Activated CD8-positive, alpha-beta memory T cell treated with anti-CD3 and anti-CD28 coated beads for 48 hours (primary cell): Measurements from ENCODE around the gene IL1B.

Source experiments
- DNase-seq, 3 experiments: peaks; one replicate each; pipeline ENCODE4 v3.0.0-alpha.2; 2020; ENCODE audit warnings: low read depth in 2 of 3, low spot score in 2 of 3

IL1B gene

DNA sequence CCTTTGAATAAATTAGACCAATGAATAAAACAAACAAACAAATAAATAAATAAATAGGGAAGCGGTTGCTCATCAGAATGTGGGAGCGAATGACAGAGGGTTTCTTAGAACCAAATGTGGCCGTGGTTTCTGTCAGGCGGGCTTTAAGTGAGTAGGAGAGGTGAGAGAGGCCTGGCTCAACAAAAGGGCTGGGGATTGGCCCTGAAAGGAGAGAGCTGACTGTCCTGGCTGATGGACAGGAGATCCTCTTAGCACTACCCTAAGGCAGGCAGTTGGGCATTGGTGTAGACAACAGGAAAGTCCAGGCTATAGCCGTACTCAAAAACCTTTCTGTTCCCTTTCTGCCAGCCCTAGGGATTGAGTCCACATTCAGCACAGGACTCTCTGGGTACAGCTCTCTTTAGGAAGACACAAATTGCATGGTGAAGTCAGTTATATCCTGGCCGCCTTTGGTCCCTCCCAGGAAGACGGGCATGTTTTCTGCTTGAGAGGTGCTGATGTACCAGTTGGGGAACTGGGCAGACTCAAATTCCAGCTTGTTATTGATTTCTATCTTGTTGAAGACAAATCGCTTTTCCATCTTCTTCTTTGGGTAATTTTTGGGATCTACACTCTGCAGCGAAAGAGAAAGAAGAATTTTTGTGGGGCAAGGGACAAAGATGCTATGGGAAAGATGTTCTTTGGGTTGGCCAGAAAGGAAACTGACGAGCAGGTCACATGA is 6.5 kb downstream of the IL1B start:
- no peak for DNase-seq

- DNase-seq = no peak
Measured at GRCh38 chr2:112829101-112829960, 7.2 kb downstream of the IL1B start.

GRCh38 chr2:112828251-112828691 is 8.3 kb downstream of the IL1B start:
- DNase-seq = no peak

- no peak for DNase-seq
Measured at GRCh38 chr2:112827604-112828185, 8.9 kb downstream of the IL1B start.

DNA sequence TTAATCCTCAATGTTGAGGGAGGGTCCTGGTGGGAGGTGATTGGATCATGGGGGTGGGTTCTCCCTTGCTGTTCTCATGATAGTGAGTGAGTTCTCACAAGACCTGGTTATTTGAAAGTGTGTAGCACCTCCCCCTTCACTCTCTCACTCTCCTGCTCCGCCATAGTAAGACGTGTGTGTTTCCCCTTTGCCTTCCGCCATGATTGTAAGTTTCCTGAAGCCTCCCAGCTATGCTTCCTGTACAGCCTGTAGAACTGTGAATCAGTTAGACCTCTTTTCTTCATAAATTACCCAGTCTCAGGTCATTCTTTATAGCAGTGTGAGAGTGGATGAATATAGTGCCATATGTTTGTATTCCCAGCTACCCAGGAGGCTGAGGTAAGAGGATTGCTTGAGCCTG is 9.6 kb downstream of the IL1B start:
- no peak for DNase-seq

DNA sequence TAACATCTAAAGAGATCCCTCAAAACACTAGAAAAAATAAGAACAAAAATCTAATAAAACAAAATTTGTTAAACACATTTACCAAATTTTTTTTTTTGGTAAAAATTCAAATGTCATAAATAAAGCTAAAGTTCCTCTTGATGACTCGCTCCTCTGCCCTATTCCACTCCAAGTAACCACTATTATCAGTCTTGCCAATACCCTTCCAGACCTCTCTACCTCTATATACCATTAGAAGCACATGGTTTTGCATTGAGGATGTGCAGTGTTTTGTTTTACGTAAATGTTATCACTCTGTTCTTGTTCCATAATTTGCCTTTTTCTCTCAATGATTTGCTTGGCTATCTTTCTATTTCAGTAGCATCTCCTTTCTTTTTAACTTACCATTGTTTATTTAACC is 10.9 kb downstream of the IL1B start:
- DNase-seq = no peak

- no peak for DNase-seq
Measured at GRCh38 chr2:112824694-112825085, 11.9 kb downstream of the IL1B start.

GRCh38 chr2:112821682-112822081 is 14.9 kb downstream of the IL1B start:
- peak in 2 of 3 experiments; percentile 4 to 12 for DNase-seq

DNA sequence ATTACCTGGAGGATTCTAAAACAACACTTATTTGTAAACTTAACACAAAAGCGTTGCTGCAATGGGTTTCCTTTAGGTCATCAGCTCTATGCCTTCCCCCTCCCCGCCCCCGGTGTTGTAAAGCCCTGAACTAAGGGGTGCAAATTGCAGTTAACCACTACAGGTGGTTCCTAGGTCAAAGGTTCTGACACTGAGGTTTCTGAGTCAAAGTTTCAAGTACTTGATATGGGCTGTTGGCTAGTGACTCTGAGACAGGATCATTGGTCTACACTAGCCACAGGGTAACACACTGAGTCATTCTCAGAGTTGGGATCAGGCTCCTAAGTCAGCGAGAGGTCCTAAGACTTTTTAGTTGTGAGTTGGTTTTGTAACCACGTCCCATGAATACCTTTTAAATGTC is 15.4 kb downstream of the IL1B start:
- DNase-seq = peak; percentile 13 to 32 (median 26)

- DNase-seq = no peak
Measured at GRCh38 chr2:112820343-112820742, 16.2 kb downstream of the IL1B start.

DNA sequence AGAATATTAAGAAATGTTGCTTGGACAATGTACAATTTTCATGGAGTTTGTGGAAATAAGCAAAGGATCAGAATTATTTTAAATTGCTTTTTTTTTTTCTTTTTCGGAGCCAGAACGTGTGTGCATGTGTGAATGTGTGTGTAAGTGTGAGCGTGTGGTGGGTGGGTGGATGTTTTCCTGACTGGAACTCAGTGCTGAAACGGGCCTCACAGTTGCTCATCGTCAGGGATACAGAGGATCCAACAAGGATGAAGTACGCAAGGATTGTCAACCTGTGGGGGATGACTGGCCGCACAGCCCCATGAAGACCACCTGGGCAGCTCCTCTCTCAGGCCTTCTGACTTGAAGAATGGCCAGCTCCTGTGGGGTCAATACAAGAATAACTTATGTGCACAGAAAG is 17.5 kb downstream of the IL1B start:
- no peak for DNase-seq

- no peak for DNase-seq
Measured at GRCh38 chr2:112818094-112818902, 18.3 kb downstream of the IL1B start.

DNA sequence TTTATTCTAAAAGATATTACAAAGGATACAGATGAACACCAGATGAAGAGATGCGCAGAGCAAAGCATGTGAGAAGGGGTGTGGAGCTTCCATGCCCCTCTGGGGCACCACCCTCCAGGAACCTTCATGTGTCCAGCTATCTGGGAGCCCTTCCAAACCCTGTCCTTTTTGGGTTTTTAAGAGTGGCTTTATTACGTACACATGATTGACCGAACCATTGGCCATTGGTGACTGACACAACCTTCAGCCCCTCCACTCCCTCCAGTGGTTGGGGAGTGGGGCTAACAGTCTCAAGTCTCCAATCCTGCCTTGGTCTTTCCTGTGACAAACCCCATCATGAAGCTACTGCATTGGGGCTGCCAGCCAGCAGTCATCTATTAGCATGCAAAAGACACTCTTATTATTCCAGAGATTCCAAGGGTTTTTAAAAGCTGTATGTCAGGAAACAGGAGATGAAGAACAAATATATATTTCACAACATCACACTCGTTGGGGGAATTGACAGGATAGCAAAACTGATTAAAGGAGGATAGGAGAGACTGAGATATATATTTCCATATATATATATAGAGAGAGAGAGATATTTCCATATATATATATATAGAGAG is 19.4 kb downstream of the IL1B start:
- no peak for DNase-seq

GRCh38 chr2:112814278-112814677 is 22.3 kb downstream of the IL1B start:
- DNase-seq = no peak

DNA sequence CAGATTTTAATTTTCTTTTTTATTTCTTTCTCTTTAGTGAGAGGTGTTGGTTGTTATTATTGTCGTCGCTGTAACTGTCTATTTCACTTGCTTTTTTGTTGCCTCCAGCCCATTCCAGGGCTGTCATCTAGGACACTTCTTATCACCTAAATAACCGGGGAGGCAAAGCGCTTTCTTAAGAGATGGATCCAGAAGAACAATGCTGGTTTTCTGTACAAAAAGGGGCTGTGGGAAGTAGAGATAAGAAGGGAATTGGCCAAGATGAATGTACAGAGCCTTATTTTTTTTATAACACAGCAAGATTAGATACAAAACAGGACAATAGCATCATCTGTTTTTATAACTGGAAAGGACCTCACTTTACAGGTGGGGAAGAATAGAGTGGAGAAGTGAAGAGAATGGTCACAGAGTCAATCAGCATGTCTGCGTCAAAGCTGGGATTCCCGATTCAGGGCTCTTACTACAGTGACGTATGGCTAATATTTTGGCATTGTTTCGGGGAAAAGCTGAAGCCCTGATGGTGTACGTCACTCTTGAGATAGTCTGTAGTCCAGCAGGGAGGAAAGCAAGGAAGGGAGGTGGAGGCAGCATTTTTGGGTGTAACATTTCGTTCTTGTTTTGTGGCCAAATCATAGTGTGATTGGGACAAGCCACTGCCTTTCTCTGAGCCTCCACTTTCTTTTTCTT is 23.2 kb downstream of the IL1B start:
- DNase-seq = no peak

DNA sequence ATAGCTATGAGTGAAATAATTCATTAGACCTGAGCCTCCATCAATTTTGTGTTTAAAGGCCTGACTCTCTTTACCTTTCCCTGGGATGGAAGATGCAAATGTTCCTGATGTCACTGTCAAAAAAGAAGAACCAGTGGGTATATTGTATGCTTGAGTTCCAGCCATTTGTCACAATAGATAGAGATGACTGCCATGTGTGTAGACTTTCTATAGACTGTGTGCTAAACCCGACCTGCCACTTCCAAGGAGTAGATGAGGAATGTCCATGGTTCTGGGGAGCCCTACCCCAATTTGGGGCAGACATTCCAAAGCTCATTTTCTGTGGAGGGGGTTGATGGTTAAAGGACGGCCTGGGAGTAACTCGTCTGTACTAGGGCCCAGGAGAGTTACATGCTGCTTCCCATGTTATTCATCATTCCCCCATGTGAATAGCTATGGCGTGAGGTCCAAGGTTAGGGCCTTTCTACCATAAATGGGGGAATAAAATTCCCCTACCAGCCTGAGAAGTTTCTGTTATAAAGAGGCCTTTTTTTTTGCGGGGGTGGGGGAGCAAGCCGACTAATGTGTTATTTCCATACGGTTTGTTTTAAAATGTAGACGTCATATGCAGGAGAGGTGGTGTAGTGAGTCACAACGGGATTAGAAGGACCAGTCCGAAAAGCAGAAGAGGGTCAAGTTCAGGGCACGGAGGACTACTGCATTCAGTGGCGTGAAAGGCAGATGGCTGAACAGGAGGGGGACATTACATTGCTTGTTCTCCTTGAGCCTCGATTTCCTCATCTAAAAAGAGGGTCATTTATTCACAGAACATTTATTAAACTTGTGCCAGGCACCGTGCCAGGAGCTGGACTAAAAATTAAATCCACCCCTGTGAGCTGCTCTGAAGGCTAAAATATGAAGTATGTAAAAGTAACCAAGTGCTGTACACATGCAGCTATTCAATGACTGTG is 24.0 kb downstream of the IL1B start:
- DNase-seq = no peak

- no peak for DNase-seq
Measured at GRCh38 chr2:112811841-112812306, 24.7 kb downstream of the IL1B start.

GRCh38 chr2:112811276-112811831 is 25.2 kb downstream of the IL1B start:
- no peak for DNase-seq

DNA sequence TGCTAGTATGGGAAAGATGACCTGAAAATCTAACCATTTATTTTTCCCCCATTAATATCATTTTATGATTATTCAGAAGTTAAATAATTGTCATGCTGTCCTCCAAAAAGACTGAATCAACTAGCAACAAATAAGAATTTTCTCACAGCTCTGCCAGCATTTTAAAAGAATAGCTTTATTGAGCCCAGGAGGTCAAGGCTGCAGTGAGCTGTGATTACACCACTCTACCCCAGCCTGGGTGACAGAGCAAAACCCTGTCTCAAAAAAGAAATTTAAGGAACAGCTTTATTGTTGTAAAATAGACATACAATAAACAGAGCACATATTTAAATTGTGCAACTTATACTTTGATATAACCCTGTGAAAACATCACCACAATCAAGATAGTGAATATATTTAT is 27.5 kb downstream of the IL1B start:
- DNase-seq = no peak
